H7 (cell line): ENCODE measurements around the gene TSHZ2. TPM values are rescaled to one million over a fixed set of nuclear protein-coding genes. Genes with fewer than 3 reads are reported as not detected.
A peak's percentile ranks its signal among the peaks of the same experiment; 100 is the strongest.

Source experiments
- DNase-seq: peaks from one replicate; pipeline ENCODE4 v3.0.0; 2012
- H3K27me3 ChIP-seq: 2 replicates; pipeline ENCODE4 v1.6.0; 2011; ENCODE audit warnings: mild to moderate bottlenecking, low read length; ENCODE audit not compliant: control insufficient read depth, insufficient read depth
- H3K36me3 ChIP-seq: replicated peaks from 2 replicates; pipeline ENCODE4 v1.5.1; 2011; ENCODE audit warnings: low read length; ENCODE audit not compliant: control insufficient read depth, insufficient read depth
- H3K4me3 ChIP-seq: 2 replicates; pipeline ENCODE4 v1.5.1; 2011; ENCODE audit warnings: low read depth, mild to moderate bottlenecking, control low read depth, low read length, moderate library complexity; ENCODE audit not compliant: insufficient read depth
- total RNA-seq: library from RNA; depleted of rRNA; stranded (reverse); fragments of >200 nt; shearing (Covaris generic); gene quantifications from 2 replicates; pipeline ENCODE4 v1.2.3, GENCODE V29; 2014

Gene TSHZ2
- total RNA-seq, 1 experiment from 2014 or later: 0.31 TPM

DNA sequence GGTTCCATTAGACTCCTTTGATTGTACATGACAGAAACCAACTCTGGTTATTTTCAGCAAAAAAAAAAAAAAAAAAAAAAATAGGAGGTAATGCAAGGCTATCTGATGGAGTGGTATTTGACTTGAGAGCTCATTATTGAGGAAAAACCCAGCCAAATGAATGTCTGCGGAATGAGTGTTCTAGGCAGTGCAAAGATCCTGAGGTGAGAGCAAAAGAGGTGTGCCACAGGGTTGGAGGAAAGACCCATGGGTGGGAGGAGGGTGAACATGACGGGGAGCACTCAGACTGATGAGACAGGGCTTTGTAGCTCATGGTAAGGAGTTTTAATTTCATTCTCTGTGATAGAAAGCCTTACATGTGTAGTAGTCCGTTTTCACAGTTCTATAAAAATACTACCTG is 188.9 kb downstream of the TSHZ2 start:
- Histone ChIP-seq H3K27me3 (no peaks in the 10 kb centered on the region), H3K36me3 (no peaks in the 10 kb centered on the region), H3K4me3 (no peak overlapping the region)
- no peak for DNase-seq

DNA sequence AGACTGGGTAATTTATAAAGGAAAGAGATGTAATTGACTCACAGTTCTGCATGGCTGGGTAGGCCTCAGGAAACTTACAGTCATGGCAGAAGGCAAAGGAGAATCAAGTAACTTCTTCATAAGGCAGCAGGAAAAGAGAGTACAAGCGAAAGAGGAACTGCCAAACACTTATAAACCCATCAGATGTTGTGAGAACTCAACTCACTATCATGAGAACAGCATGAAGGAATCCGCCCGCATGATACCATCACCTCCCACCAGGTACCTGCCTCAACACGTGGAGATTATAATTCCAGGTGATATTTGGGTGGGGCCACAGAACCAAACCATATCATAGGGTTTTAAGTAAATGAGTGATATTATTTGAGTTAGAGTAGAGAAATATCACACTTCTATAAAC is 189.3 kb downstream of the TSHZ2 start:
- H3K36me3 ChIP-seq: no peaks in the 10 kb centered on the region
- H3K27me3 ChIP-seq: no peaks in the 10 kb centered on the region

DNA sequence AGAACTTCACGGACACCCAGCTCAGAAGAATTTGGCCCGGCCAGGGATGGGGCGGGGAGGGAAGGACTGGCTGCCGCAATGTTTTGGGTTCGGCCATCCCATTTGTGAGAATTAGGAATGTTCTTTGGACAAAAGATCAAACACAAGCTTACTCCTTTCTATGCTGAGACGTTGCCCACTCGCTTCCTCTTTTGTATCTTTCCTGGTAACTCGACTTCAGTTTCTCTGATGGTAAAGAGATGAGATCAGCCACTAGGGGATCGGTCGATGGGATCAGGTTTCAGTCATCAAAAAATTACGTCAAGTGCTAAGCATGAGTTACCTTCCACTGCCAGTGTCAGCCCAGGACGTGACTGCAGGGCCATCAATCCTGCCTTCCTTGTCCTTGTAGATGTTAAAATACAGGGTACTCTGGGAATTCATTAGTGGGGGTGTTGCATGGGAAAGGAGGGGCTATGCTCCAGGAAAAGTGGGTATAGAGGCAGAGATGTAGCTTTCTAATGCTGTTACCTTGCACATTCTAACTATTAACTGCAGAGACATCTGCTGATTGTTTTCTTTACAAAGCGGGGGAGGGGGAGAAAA is 190.2 kb downstream of the TSHZ2 start:
- H3K36me3 ChIP-seq: no peaks in the 10 kb centered on the region
- DNase-seq: peak; percentile 75
- no peaks in the 10 kb centered on the region for H3K27me3 ChIP-seq
- no peak overlapping the region for H3K4me3 ChIP-seq

More for the DNA sequence above, 189.3 kb downstream of the TSHZ2 start:
- no peak overlapping the region for H3K4me3 ChIP-seq
- no peak for DNase-seq

DNA sequence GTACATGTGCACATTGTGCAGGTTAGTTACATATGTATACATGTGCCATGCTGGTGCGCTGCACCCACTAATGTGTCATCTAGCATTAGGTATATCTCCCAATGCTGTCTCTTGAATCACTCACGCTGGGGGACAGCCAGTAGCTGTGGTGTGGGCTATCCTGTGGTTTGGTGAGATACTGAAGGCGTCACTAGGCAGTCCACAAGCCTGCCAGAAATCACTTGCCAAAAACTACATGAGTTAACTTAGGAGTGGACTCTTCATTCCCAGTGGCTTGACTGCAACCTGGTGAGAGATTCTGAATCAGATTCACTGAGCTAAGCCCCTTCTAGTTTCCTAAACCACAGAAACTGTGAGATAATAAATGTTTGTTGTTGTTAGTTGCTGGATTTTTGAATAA is 191.3 kb downstream of the TSHZ2 start:
- no peak for DNase-seq

DNA sequence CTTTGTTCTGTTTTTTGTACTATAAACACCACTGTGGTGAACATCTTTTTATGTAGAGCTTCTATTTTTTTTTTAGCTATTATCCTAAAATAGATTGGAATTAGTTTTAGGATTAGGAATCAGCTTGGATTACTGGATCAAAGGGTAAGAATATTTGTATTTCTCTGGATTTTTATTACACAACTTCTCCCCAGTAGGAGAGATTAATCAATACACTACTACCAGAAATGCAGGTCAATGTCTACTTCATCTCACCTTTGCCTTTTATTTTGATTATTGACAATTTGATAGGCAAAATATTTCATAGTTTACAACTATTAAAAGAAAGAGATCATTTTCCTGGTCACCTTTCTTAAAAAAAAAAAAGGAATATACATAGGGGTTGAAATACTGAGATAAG is 191.9 kb downstream of the TSHZ2 start:
- H3K4me3 ChIP-seq: no peak overlapping the region
- no peak for DNase-seq
- no peaks in the 10 kb centered on the region for H3K36me3 ChIP-seq
- no peaks in the 10 kb centered on the region for H3K27me3 ChIP-seq

More for the DNA sequence above, 191.3 kb downstream of the TSHZ2 start:
- no peak overlapping the region for H3K4me3 ChIP-seq
- H3K36me3 ChIP-seq: no peaks in the 10 kb centered on the region
- H3K27me3 ChIP-seq: no peaks in the 10 kb centered on the region

DNA sequence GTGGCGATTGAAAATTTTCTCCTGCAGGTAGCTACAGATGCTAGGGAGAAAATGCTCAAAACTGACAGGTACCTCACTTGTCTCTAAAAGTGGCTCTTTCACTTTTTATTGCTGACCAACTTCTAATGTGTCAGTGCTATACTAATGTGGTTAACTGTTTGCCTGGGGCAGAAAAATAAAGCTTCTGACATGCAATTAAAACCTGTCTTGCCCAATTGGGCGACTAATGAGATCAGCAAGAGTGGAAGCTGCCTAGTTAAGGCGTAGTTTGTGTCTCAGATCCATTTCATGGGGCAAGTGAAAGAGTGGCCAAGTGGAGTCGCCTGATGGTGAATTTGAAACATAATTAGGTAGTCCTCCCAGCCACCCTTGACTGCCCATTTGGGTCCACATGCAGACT is 193.3 kb downstream of the TSHZ2 start:
- H3K36me3 ChIP-seq: no peaks in the 10 kb centered on the region
- H3K4me3 ChIP-seq: no peak overlapping the region
- H3K27me3 ChIP-seq: no peaks in the 10 kb centered on the region
- DNase-seq: no peak

DNA sequence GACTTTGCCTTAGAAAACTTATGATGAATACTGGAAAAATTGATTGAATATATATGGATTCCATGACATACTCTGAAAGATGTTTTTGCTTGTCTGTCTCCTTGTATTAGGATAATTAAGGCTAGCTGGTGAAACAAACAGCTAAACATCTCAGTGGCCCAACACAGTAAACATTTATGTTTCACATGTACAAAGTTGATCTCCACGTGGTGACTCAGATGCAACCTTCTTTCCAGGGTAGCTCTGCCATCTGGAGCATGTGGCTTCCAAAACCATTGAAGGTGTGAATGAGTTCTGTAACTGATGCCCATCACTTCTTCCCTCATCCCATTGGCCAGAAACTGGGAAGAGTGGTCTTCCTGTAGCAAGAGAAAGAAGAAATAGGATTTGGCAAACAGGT is 196.3 kb downstream of the TSHZ2 start:
- Histone ChIP-seq H3K27me3 (no peaks in the 10 kb centered on the region), H3K4me3 (no peak overlapping the region), H3K36me3 (no peaks in the 10 kb centered on the region)
- no peak for DNase-seq

DNA sequence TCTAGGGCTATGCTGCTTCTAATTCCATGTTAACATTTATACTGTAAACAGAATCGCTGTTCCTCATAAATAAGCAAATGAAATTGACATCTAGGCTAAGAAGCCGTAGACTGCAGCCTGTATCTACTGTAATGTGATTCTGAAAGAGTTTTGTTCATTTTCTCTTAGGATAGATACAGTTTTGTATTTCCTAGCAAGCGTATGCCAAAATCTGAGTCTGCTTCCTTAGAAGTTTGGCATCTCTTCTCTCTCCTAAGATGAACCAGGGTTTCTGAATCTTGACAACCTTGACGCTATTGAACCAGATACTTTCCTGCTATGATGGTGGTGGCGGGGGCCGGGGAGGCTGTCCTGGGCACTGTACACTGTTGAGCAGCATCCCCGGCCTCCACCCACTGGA is 198.0 kb downstream of the TSHZ2 start:
- Histone ChIP-seq H3K27me3 (no peaks in the 10 kb centered on the region), H3K36me3 (no peaks in the 10 kb centered on the region), H3K4me3 (no peak overlapping the region)
- no peak for DNase-seq

DNA sequence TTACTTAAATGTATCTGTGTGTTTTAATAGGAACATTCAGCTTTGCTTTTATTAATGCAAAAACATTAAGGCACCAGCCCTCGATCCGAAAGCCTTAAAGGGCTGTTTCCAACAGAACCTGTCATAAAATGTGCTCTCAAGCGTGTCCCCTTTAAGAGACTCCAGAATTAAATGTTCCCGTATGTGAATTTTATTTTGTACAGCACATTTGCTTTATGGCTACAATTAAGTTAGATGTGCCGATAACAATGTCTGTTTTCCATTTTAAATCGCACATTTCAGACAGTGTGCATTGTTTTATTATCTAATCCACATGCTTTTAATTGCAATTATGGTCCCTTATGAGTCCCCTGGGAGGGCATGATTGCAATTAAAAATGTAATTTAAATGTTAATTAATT is 198.9 kb downstream of the TSHZ2 start:
- no peaks in the 10 kb centered on the region for H3K27me3 ChIP-seq
- H3K36me3 ChIP-seq: no peaks in the 10 kb centered on the region

DNA sequence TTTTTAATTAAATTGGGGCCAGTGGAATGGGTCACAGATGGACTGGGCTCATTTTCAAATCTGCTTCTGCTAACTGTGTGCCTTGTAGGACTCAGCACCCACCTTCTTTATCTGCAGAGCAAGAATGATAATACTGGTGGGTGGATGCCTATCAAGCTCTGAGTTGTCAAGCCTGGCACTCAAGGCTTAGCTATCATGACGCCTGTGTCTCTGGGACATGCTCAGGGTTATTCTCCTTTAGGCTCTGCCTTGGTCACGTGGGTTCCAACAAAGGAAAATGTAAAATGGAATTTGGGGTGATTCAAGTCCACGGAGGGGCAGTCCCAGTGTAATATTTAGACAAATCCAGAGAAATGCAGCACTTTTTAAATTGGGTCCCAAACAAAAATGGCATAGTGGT is 202.3 kb downstream of the TSHZ2 start:
- no peak for DNase-seq
- Histone ChIP-seq H3K4me3 (no peak overlapping the region), H3K36me3 (no peaks in the 10 kb centered on the region), H3K27me3 (no peaks in the 10 kb centered on the region)

More for the DNA sequence above, 198.9 kb downstream of the TSHZ2 start:
- no peak overlapping the region for H3K4me3 ChIP-seq
- no peak for DNase-seq

DNA sequence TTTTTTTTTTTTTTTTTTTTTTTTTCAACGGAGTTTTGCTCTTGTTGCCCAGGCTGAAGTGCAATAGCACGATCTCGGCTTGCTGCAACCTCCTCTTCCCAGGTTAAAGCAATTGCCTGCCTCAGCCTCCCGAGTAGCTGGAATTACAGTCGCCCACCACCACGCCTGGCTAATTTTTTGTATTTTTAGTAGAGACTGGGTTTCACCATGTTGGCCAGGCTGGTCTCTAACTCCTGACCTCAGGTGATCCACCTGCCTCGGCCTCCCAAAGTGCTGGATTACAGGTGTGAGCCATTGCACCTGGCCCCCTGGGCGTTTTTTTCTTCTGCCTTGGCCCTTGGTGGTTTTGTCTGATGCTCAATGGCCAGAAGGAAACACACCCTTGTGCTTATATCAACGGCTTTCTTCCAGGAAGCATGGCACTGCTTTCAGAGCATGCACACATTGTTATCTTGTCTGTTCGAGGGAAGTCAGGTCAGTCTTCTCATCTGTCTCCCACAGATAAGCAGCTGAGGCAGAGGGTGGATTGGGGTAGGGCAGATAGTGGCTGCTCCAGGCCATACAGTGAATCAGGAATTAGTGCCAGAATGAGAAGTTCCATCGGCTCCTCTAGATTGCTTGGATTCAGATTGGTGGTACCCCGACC is 203.1 kb downstream of the TSHZ2 start:
- no peaks in the 10 kb centered on the region for H3K36me3 ChIP-seq
- DNase-seq: no peak
- H3K4me3 ChIP-seq: no peak overlapping the region
- no peaks in the 10 kb centered on the region for H3K27me3 ChIP-seq

DNA sequence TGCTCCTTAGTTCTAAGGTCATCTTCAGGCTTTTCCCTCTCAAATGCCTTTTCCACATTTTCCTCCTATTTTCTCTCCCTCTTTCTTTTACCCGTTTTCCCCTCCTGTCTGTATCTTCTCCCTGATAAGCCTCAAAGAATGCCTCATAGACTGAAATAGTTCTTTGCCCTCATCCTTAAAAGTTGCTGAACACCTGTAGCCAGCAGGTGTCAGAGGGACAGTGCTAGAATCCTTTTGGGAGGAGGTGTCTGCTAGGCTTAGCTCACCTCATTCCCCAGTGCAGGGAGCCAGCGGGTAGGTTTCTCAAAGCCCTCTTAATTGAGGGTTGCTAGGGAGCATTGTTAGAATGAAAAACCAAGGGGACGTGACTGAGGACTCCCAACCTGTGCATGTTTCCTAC is 204.0 kb downstream of the TSHZ2 start:
- Histone ChIP-seq H3K4me3 (no peak overlapping the region), H3K36me3 (no peaks in the 10 kb centered on the region), H3K27me3 (no peaks in the 10 kb centered on the region)
- peak; percentile 64 for DNase-seq

DNA sequence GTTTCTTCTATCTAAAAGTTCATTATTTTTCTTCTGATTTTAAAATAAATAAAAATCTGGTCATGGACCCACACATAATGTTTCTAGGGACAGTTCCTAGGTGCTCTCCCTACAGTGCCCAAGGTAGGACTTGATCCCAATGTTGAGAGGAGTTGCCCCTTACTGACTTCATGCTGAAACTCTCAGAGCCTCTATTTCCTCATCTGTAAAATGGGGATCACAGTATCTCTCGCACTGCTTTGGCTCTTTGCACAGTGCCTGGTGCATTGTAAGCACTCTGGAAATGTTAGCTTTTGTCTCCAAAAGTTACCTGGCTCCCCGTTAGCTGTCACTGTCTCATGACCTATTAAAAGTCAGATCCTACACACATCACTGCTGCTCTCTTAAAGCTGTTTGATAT is 205.5 kb downstream of the TSHZ2 start:
- H3K4me3 ChIP-seq: no peak overlapping the region
- no peaks in the 10 kb centered on the region for H3K36me3 ChIP-seq
- no peaks in the 10 kb centered on the region for H3K27me3 ChIP-seq
- DNase-seq: no peak

DNA sequence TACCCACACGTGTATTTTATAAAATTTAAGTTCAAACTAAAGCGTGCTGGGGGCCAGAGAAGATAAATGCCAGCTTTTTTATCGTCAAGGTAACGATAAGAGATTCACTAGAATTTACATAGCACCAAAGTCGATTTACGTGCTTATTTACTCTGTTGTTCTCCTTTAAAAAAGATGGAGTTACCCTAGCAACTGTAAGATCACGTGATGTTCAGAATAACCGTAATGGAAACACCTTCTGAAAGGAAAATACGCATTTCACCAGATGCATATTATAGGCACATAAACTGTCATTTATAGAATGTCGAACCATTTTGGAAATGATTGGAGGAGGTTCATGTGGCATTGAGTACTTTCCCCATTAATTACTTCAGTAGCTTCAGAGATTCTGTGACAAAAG is 207.6 kb downstream of the TSHZ2 start:
- Histone ChIP-seq H3K27me3 (no peaks in the 10 kb centered on the region), H3K4me3 (no peak overlapping the region), H3K36me3 (no peaks in the 10 kb centered on the region)
- DNase-seq: no peak

DNA sequence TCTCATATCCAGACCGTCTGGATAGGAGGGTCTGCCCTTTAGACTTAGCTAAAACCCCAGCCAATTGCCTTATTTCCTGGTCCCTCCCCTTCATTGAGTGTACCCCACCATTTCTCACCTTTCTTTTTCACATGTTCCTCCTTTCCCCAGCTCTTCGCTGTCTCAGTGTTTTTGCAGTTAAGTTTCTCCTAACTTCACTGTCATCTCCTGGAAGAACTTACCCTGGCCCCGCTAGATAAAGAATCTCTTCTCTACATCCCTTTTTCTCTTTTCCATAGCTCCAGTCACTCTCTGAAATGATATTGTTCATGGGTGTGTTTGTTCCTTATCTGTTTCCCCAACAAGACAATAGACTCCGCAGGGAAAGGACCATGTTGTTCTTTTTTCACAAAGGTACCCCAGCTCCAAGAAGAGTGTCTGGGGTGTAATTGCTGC is 208.8 kb downstream of the TSHZ2 start:
- Histone ChIP-seq H3K36me3 (no peaks in the 10 kb centered on the region), H3K27me3 (no peaks in the 10 kb centered on the region), H3K4me3 (no peak overlapping the region)
- no peak for DNase-seq
